Forelimb muscle (tissue), 1 donor: ENCODE data around the gene PUM2. TPM values are rescaled to one million over a fixed set of nuclear protein-coding genes. Genes with fewer than 3 reads are reported as not detected.

Source experiments
- DNase-seq: peaks from one replicate; pipeline ENCODE4 v3.0.0-alpha.2; 2013; ENCODE audit warnings: low read depth
- polyA plus RNA-seq: library from polyadenylated mRNA; unstranded; fragments of 120-200 nt; gene quantifications from one replicate; pipeline ENCODE4 v1.2.1, GENCODE V29; 2013; ENCODE audit not compliant: insufficient read length

Gene PUM2
- polyA plus RNA-seq, 1 donor: 57.6 TPM

DNA sequence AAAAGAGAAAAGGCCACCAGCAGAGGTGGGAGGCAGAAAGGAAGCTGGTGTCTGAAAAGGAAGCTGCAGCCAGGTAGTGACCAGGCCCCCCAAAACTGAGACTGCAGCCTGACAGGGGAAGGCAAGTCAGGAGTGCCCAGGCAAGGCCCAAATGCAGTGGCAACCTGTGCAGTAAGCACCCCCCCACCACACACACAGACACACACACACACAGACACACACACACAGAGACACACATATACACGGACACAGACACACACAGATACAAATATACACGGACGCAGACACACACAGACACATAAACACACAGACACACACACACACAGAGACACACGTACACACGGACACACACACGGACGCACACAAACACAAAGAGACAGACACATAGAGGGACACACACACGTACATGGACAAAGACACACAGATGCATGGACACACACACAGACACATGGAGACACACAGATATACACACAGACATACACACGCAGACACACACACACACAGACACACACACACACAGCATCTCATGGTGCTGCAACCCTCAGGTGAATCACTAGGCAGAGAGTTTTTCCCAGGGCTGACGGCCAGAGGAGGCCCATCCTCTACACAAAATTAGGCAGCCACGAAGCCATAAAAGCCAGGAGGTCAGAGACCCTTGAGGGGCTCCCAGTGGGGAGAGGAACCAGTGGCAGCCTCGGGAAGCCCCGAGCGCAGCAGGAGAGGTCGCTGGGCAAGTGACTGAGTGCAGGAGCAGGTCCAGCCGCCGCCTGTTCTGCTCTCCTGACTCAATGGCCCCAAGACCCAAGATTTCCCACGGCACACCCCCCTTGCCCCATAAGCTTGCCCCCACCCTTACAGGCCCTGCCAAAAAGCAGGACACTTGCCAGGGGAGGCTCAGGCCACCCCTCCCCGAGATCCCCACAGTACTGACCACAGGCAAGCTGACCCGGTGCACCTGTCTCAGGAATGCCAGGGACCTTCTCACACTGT lies 132.0 kb downstream of the PUM2 start:
- no peak for DNase-seq

DNA sequence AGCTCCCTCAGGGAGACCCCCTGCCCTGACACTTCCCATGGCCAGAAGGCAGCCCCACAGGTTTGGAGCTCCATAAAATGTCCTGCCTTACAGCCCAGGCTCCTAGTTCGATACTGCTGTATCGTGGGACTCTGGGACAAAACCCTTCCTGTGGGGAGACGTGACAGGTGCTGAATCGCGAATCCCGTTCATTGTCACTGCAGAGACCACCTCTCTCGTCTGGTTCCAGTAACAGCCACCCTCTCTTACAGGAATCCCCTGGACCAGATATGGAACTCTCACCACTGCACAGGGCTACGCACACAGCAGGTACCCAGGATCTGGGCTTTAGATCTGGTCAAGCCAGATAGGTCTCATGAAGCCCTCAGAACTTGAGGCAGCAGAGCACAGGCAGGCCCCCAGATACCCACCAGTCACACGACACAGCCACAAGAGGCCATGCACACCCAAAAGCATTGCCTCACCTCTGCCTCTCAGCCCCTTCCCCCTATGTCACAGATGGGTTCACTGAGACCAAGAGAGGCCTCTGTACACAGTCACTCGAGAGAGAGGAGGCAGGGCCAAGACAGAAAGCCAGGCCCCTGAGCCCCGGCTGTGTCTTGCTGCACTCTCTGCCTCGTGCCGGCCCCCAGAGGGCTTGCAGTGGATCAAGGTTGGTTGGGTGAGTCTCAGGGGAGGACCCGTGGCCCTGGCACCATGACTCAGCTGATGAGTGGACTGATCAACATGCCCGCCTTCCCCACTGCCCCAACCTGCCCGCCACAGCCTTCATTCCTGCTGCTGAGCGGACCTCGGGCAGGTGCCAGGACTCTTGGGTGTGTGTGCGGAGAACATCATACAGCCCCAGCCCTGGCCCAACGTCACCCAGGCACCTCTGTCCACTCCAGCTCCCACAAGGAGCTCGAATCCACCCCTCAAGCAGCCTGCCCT lies 133.3 kb downstream of the PUM2 start:
- DNase-seq: no peak

DNA sequence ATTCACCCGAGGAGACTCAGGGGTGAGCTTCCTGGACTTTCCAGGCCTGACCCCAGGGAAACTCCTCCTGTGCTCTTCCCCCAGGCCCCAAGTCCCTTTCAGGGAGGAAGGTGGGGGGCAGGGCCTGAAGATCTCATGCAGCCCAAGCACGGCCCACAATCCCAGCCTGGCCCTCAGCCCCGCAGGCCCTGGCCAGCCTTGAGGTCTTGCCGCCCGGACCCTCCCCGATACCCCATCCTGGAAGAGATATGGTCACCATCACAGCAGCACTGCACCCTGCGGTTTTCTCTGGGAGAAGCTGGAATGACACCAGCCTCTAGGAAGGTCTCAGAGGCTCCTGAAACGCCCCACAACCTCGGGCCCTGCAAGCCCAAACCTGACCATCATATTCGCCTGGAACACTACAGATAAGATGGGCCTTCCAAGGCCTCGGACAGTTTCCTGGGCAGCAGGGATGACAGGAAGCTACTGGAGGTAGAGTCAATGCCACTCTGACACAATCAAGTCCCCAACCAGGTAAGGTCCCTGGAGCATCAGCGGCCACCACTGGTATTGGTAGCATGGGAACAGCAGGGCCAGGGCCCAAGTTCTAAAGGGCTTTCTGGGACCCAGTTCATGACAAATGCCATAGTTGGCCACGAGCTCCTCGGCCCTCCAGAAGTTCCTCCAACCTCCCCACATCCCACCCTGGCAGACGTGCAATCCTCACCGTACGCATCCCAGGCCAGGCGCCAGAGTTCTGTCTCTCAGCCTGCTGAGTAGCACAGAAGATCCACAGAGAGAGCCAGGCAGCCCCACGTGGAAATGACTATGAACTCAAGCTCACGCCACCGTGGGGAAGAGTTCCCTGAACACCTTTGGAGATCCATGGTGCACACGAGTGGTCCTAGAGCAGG lies 134.3 kb downstream of the PUM2 start:
- no peak for DNase-seq

DNA sequence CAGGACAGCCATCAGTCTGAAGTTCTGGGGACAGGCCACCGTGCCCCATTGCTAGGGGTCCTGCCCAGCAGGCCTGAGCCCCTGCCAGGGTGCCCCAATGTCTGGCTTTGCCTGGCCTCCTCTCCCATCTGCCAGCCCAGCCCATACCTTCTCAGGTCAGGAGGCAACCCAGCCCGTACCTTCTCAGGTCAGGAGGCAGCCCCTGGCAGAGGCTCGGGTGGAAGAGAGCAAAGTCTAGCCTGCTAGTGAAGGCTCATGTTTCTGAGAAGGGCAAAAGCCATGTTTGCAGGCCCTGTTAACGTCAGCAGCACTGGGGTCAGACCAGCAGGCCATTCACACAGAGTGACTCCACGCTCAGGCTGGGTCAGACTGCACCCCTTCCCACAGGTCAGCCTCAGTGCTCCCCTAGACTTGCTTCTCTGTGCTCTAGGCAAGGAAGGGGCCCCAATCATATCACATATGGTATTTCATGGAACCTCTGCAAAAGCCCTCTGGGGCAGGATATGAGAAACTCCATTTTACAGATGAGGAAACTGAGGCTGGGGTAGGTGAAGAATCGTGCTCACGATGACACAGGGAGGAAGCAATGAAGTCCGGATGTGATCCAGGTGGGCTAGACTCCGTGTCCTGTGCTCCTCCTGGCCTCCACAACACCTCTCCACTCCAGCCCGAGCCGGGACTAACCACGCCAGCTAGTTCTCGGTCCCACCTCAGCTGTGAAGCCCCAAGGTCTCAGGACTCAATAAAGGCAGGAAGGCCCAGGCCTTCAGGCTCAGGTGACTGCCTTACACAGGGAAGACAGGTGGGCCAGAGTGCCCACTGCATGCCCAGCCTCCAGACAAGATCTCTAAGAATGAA lies 135.2 kb downstream of the PUM2 start:
- no peak for DNase-seq

DNA sequence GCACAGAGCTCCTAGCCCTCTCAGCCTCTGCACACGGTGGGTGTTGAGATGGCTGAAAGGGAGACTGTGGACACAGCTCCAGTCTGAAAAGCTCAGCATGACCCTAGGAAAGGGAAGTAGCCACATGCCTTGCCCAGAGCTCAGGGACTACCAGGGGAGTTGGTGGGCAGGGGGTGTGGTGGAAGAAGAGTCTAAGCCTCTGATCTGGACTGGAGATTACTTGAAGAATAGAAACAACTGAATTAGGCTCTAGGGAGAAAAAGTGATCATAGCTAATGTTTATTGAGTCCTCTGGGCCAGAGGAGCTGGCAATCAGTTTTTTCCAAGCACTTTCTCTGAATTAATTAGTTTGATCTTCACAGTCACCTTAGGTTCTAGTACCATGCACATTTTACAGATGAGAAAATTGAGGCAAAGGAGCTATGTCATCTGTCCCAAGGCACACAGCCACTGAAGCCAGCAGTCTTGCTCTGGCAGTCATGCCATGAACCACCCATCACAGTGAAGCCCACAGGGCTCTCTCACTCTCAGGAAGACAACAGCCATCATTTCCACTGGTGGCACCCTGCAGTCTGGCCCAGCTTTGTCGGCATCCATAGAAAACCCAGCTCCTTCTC lies 136.0 kb downstream of the PUM2 start:
- DNase-seq: no peak

DNA sequence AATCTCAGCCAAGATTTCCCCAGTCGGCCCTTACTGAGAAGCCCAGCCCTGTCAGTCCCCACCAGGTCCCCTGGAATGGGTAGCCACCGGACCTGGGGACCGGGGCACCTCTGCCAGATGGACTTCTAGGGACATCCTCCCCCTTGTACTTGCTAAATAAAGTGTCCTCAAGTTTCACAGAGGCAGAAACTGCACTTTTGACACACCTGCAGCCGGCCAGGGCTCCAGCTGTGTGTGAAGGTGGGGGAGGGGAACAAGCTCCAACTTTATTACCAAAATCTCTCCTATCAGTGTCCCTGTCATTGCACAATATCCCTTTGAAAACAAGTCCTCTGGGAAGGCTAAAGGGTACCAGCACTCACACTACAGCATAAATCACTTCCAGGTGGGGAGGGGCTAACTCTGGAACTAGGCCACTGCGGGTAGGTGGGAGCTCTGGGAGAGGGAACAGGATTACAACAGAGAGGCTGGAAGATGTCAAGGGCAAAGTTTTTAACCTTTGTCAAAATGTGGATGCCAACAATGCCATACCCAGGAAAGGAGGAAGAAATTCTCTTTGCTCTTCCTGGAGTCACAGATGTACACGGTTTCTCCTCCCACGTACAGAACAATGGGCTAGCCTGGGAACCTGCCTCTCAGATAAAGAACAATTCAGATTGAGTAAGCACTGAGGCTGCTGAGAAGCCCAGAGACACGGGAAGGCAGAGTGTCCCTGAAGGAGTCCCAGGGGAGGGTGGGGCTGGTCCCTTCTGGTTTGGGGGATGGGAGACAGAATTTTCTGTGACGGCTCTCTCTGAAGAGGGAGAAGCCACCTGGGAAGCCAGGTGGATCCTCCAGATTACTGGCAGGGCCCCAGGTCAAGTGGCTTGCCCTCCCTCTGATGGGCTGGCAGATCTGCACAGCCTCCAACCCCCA lies 136.7 kb downstream of the PUM2 start:
- no peak for DNase-seq

DNA sequence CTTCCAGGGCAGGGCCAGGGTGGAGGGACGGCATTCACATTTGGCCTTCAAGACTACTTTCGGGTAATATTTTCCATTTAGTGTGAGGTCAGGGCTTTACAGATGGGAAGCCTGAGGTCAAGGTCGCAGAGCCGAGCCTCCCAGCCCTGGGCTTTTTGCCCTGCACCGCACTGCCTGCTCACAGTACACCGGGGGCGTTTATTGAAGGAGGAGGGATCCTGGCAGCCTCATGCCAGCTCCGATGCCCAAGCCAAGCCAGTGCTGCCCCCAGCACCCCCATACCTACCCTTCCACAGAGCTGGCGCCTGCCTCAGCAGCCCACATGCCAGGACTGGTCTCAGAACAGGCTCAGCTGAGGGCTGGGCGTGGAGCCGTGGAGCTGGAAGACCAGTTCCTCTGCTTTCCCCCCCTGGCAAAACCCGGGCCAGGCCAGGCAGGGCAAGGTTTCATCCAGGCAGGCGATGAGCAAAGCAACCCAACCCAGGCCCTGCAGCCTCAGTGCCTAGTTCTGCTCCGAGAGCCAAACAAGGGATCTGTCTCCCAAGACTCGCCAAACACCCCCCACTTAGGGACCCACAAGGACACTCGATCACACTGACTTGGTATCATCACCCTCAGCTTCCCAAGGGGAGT lies 137.7 kb downstream of the PUM2 start:
- DNase-seq: no peak

DNA sequence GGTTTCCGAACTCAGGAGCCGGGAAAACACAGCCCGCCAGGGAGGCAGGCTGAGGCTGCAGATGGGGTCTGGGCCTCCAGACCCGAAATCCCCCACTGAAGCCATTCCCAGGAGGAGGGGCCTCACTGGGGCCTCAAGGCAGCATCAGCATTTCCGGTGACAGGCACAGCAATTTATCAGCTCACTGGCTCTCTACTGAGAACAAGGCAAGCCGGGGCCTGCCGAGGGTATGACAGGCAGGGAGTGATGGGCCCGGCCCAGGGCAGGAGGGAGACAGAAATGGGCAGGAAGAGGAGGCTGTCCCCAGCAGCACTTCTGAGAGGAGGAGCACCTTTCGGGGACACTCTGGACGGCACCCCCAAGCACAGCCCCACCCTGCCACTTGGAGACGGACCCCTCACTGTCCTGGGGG lies 138.2 kb downstream of the PUM2 start:
- no peak for DNase-seq

DNA sequence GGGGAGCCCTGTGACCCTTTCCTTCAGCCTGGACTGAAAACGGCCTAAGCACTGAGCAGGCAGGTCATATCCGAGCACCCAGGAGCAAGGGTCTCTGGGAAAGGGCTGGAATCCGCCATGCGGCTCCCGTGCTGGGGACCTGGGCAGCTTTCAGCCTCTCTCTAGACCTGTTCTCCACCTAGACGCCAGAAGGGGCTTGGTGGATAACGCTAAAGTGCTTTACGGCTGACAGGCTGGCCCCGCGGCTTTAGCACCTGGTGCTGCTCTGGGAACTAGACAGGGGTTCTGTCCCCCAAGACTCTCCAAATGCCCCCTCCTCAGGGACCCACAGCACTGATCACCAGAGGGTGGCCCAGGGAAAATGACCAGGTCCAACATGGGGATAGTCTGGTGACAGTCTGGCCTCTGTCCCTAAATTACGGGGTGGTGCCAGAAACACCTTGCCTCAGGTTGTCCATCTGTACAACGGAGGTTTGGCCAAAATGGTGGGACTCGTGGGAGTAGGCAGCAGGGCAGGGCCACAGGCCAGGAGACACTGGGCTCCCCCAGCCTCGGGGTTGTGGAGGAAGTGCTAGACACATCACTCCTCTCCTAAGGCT lies 138.7 kb downstream of the PUM2 start:
- DNase-seq: no peak

DNA sequence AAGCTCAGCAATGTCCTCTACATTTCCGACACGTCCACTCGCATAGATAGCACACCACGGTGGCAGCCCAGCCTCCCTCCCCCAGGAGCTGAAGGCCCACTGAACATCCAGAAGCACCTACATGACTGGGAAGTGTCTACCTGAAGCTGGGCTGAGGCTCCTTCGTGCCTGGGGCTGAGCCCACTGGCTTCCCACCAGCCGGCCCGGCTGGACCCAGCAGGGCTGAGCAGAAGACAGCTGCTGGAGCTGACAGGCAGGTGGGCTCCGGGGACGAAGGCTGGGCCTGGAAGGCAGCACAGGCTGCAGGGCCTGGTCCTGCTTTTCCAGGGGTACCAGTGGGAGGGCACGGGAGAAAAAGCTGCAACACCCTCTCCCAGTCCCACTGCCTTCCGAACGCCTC lies 139.2 kb downstream of the PUM2 start:
- DNase-seq: no peak

DNA sequence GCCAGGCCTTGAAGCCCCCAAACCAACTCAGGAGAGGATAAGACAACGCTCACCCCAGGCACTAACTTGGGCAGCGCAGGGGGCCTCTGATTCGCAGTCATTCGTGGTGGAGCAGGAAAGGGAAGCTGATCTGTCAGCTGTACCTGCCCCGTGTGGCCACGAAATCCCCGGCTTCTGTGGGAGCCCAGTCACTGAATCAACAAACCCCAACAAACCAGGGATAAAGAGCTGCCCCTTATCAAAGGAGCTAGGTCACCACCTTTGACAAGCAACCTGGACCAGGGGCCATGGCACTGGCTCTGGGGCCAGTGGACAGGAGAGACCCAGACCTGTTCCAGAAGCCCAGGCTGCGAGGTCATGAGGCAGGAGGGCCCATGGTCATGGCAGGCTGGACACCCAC lies 140.2 kb downstream of the PUM2 start:
- no peak for DNase-seq

DNA sequence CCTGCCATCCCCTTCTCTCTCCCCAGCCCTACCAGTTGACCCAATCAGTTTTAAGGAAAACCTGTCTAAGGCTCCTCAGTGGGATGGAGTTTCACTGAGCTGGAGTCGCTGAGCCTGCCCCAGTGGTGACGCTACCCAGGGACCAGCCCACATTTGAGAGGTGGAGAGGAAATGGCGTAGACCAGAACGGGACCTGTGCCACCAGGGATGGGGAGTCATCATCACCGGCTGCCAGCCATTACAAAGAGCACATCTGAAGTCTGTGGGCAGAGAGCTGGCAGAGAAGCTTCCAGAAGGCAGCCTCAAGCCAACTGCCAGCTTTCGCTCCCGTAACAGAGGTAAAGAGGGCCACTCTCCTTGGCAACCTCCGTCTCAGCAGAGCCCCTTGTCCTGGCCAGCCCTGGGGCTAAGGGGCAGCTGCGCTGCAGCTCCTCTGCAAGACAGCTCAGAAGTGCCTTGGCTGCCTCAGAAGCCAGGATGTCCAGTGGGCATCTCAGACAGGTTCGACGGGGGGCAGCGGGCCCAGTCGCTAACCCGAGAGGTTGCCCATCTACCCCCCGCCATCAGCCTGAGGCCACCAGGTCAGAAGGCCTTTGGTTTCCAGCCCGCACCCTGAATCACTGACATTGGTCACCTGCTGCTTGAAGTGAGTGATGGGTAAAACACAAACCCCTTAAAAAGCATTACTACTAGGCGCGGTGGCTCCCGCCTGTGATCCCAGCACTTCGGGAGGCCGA lies 141.1 kb downstream of the PUM2 start:
- no peak for DNase-seq

DNA sequence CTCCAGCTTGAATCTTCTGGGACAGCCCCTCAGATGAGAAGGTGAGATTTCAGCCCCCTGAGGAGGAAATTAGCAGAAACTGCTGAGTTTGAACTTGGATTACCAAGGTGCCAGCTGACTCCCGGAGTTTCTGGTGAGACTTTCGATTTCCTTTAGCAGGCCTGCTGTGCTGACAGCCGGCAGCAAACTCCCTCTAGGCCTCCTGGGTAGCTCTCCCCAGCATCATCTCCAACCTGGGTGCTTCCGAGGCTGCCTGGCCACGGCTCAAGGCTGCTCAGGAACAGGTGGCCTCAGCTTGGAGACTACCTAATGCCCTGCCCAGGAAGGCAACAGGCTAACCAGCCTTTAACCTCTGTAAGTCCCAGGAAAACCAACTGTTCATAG lies 142.2 kb downstream of the PUM2 start:
- DNase-seq: no peak

DNA sequence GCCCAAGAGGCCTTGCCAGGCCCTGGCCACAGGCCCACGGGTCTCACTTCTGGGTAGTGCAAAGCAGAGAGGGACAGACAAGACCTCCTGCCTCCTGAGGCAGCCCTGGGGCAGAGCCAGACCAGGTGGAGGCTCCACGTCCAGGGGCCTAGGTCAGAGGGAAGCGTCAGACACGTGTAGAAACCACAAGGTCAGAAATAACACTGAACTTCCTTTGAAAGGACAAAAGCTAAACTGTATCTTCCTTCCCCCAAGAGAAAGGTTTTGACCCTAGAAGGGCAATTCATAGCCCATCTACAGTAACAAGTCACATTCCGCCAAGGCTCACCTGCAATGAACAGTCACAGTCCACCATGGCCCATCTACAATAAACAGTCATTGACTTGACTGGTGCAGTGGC lies 143.6 kb downstream of the PUM2 start:
- DNase-seq: no peak

DNA sequence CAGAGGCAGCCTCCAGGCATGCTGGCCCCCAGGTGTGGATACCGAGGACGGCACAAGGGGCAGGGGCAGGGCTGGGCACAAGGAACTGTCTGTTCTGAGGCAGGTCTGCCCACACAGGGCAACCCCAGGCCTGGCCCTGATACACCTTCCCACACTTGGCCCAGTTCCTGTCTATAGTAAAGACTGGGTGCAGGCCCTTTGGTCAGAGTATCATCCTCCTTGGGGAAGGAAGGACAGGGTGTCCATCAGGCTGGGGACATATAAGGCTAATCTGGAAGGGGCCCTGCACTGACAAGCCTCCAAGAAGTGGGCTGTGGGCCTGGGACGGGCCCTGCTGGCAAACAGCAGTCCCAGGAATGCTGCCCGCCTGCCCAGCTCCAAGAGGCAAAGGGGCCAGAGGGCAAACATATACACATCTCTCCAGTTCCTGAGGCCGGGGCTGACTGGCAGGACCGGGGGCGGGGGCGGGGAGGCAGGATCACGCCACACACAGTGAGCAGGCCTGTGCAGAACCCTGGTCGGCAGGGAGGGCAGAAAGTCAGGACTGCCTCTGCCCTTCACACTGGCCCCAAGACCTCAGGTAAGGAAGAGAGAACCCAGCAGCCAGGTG lies 144.6 kb downstream of the PUM2 start:
- DNase-seq: no peak

DNA sequence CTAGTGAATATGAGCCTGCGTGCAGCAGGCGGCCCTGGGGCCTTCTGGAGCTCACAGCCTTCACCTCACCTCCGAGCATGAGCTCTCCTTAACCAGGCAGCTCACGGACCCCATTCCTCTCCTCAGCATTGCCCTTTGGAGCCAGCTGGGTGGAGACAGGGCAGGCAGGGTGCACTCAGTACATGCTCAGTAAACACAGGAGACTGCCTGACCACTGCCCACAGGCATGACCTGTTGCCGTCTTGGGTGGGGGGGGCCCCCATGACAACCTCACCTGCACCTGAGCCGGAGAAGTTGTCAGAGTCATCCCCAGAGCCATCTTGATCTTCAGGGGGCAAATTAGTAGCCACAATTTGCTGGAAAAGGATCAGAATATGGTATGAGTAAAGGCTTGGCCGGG lies 145.6 kb downstream of the PUM2 start:
- no peak for DNase-seq
